NT2/D1 (cell line): ENCODE measurements around the gene OR10K1.

Source experiments
- DNase-seq: peaks from one replicate; pipeline ENCODE4 v3.0.0-alpha.2; 2011; ENCODE audit warnings: low read depth, low spot score
- H3K27me3 ChIP-seq: 2 replicates; pipeline ENCODE4 v1.6.0; 2011; ENCODE audit warnings: mild to moderate bottlenecking; ENCODE audit not compliant: insufficient read length, insufficient read depth
- H3K36me3 ChIP-seq: 2 replicates; pipeline ENCODE4 v1.6.1; 2011; ENCODE audit warnings: mild to moderate bottlenecking, low read length, mixed read lengths; ENCODE audit not compliant: insufficient read depth, insufficient read length
- H3K4me1 ChIP-seq: 2 replicates; pipeline ENCODE4 v1.5.1; 2011; ENCODE audit not compliant: insufficient read depth, insufficient read length
- H3K4me3 ChIP-seq: 2 replicates; pipeline ENCODE4 v1.5.1; 2011; ENCODE audit warnings: low read depth; ENCODE audit not compliant: insufficient read length
- H3K9ac ChIP-seq: 2 replicates; pipeline ENCODE4 v1.6.0; 2011; ENCODE audit warnings: low read depth; ENCODE audit not compliant: insufficient read length
- H3K9me3 ChIP-seq: 2 replicates; pipeline ENCODE4 v1.5.1; 2011; ENCODE audit warnings: mild to moderate bottlenecking, low read length; ENCODE audit not compliant: insufficient read depth
- SUZ12 ChIP-seq: IDR thresholded peaks from 2 replicates; pipeline ENCODE4 v1.6.1; 2011; ENCODE audit not compliant: insufficient read length, insufficient read depth; ENCODE audit errors: extremely low read depth
- YY1 ChIP-seq: IDR thresholded peaks from 2 replicates; pipeline ENCODE4 v1.6.1; 2011; ENCODE audit not compliant: insufficient read length, insufficient read depth
- ZNF274 ChIP-seq: IDR thresholded peaks from 2 replicates; pipeline ENCODE4 v1.6.1; 2011; ENCODE audit warnings: mild to moderate bottlenecking, low read depth, low read length

The OR10K1 gene

GRCh38 chr1:158494796-158495195 lies 33.2 kb downstream of the OR10K1 start:
- Histone ChIP-seq H3K4me1 (no peaks in the 10 kb centered on the region), H3K9me3 (no peaks in the 10 kb centered on the region), H3K4me3 (no peak overlapping the region), H3K36me3 (no peaks in the 10 kb centered on the region), H3K27me3 (no peaks in the 10 kb centered on the region), H3K9ac (no peak overlapping the region)
- no peak for DNase-seq
- TF ChIP-seq YY1 = no peak
- TF ChIP-seq ZNF274 = no peak
- TF ChIP-seq SUZ12 = no peak

GRCh38 chr1:158496374-158496773 lies 34.7 kb downstream of the OR10K1 start:
- DNase-seq = peak; percentile 47
- H3K9ac ChIP-seq = no peak overlapping the region
- H3K4me3 ChIP-seq = no peak overlapping the region
- H3K27me3 ChIP-seq = no peaks in the 10 kb centered on the region
- peaks cover 4% of the 10 kb centered on the region for H3K4me1 ChIP-seq
- H3K9me3 ChIP-seq = no peaks in the 10 kb centered on the region; the same call in 1 of the 2 replicates
- TF ChIP-seq ZNF274 = no peak
- TF ChIP-seq SUZ12 = no peak
- no peak for TF ChIP-seq YY1
- H3K36me3 ChIP-seq = no peaks in the 10 kb centered on the region

- peak; percentile 72 for DNase-seq
- Histone ChIP-seq H3K4me3 (no peak overlapping the region), H3K9me3 (peaks cover 12% of the 10 kb centered on the region; the same call in 1 of the 2 replicates), H3K4me1 (no peaks in the 10 kb centered on the region), H3K27me3 (no peaks in the 10 kb centered on the region), H3K36me3 (no peaks in the 10 kb centered on the region), H3K9ac (no peak overlapping the region)
- TF ChIP-seq YY1 (no peak), SUZ12 (no peak), ZNF274 (no peak)
Observed at GRCh38 chr1:158506369-158506987, 44.8 kb downstream of the OR10K1 start.

GRCh38 chr1:158507511-158507910 lies 45.9 kb downstream of the OR10K1 start:
- Histone ChIP-seq H3K36me3 (no peaks in the 10 kb centered on the region), H3K4me3 (no peak overlapping the region), H3K9me3 (peaks cover 6% of the 10 kb centered on the region; the same call in 1 of the 2 replicates), H3K27me3 (no peaks in the 10 kb centered on the region), H3K4me1 (no peaks in the 10 kb centered on the region), H3K9ac (no peak overlapping the region)
- no peak for TF ChIP-seq YY1
- TF ChIP-seq SUZ12 = no peak
- DNase-seq = no peak

- no peak for TF ChIP-seq YY1
- no peak for TF ChIP-seq ZNF274
- no peak for TF ChIP-seq SUZ12
- no peaks in the 10 kb centered on the region for H3K27me3 ChIP-seq
- H3K36me3 ChIP-seq = no peaks in the 10 kb centered on the region
- H3K9ac ChIP-seq = no peak overlapping the region
- H3K4me3 ChIP-seq = no peak overlapping the region
- no peaks in the 10 kb centered on the region for H3K4me1 ChIP-seq
- no peak for DNase-seq
- no peaks in the 10 kb centered on the region for H3K9me3 ChIP-seq
Observed at GRCh38 chr1:158509471-158510156, 48.0 kb downstream of the OR10K1 start.

GRCh38 chr1:158516966-158517365 lies 55.3 kb downstream of the OR10K1 start:
- Histone ChIP-seq H3K36me3 (no peaks in the 10 kb centered on the region), H3K4me1 (no peaks in the 10 kb centered on the region), H3K9me3 (no peaks in the 10 kb centered on the region), H3K27me3 (no peaks in the 10 kb centered on the region), H3K4me3 (no peak overlapping the region), H3K9ac (no peak overlapping the region)
- TF ChIP-seq ZNF274 (no peak), YY1 (no peak), SUZ12 (no peak)
- no peak for DNase-seq
